HEK293 (cell line): ENCODE measurements around the gene HS3ST6.

Experiments used
- BCL6B ChIP-seq: fragments of 450-650 bp; formaldehyde crosslinking; IDR thresholded peaks from 2 replicates; pipeline ENCODE4 v1.5.1; 2017; ENCODE audit warnings: missing biosample characterization, missing genetic modification characterization
- GLIS1 ChIP-seq: fragments of 450-650 bp; formaldehyde crosslinking; IDR thresholded peaks from 2 replicates; pipeline ENCODE4 v1.5.1; 2016; ENCODE audit warnings: missing biosample characterization, missing genetic modification characterization
- GLIS2 ChIP-seq: fragments of 450-650 bp; formaldehyde crosslinking; IDR thresholded peaks from 2 replicates; pipeline ENCODE4 v1.5.1; 2016; ENCODE audit warnings: missing biosample characterization, missing genetic modification characterization
- HIC1 ChIP-seq: fragments of 450-650 bp; formaldehyde crosslinking; IDR thresholded peaks from 2 replicates; pipeline ENCODE4 v1.5.1; 2016; ENCODE audit warnings: missing biosample characterization, missing genetic modification characterization
- HOXA7 ChIP-seq: sonication (generic); formaldehyde crosslinking; IDR thresholded peaks from 2 replicates; pipeline ENCODE4 v1.8.1; 2022; ENCODE audit warnings: missing genetic modification reagents, borderline replicate concordance
- KLF16 ChIP-seq: fragments of 450-650 bp; formaldehyde crosslinking; IDR thresholded peaks from 2 replicates; pipeline ENCODE4 v1.5.1; 2017; ENCODE audit warnings: missing biosample characterization, missing genetic modification characterization
- KLF8 ChIP-seq: fragments of 450-650 bp; formaldehyde crosslinking; IDR thresholded peaks from 2 replicates; pipeline ENCODE4 v1.5.1; 2016; ENCODE audit warnings: missing biosample characterization, missing genetic modification characterization
- KLF9 ChIP-seq: fragments of 450-650 bp; formaldehyde crosslinking; IDR thresholded peaks from 2 replicates; pipeline ENCODE4 v1.5.1; 2016; ENCODE audit warnings: missing biosample characterization, missing genetic modification characterization, low read depth
- MZF1 ChIP-seq: fragments of 450-650 bp; formaldehyde crosslinking; IDR thresholded peaks from 2 replicates; pipeline ENCODE4 v1.5.1; 2017; ENCODE audit warnings: missing biosample characterization, missing genetic modification characterization, borderline replicate concordance
- SALL2 ChIP-seq: fragments of 450-650 bp; formaldehyde crosslinking; IDR thresholded peaks from 2 replicates; pipeline ENCODE4 v1.5.0; 2017; ENCODE audit warnings: missing biosample characterization, mild to moderate bottlenecking, missing genetic modification characterization, borderline replicate concordance
- SCRT2 ChIP-seq: fragments of 450-650 bp; formaldehyde crosslinking; IDR thresholded peaks from 2 replicates; pipeline ENCODE4 v1.5.1; 2016; ENCODE audit warnings: missing biosample characterization, missing genetic modification characterization
- SP2 ChIP-seq: fragments of 450-650 bp; formaldehyde crosslinking; IDR thresholded peaks from 2 replicates; pipeline ENCODE4 v1.5.1; 2016; ENCODE audit warnings: missing biosample characterization, missing genetic modification characterization
- ZBTB1 ChIP-seq: fragments of 450-650 bp; formaldehyde crosslinking; IDR thresholded peaks from 2 replicates; pipeline ENCODE4 v1.5.1; 2016; ENCODE audit warnings: missing biosample characterization, missing genetic modification characterization
- ZBTB6 ChIP-seq: fragments of 450-650 bp; formaldehyde crosslinking; IDR thresholded peaks from 2 replicates; pipeline ENCODE4 v1.5.1; 2017; ENCODE audit warnings: missing biosample characterization, missing genetic modification characterization
- ZIC2 ChIP-seq: fragments of 450-650 bp; formaldehyde crosslinking; IDR thresholded peaks from 2 replicates; pipeline ENCODE4 v1.5.1; 2016; ENCODE audit warnings: missing biosample characterization, missing genetic modification characterization
- ZNF114 ChIP-seq: fragments of 450-650 bp; formaldehyde crosslinking; IDR thresholded peaks from 2 replicates; pipeline ENCODE4 v1.5.0; 2017; ENCODE audit warnings: missing biosample characterization, missing genetic modification characterization
- ZNF121 ChIP-seq: fragments of 450-650 bp; formaldehyde crosslinking; IDR thresholded peaks from 2 replicates; pipeline ENCODE4 v1.5.1; 2016; ENCODE audit warnings: missing biosample characterization, missing genetic modification characterization
- ZNF16 ChIP-seq: fragments of 450-650 bp; formaldehyde crosslinking; IDR thresholded peaks from 2 replicates; pipeline ENCODE4 v1.5.1; 2016; ENCODE audit warnings: low read depth, missing biosample characterization, missing genetic modification characterization
- ZNF2 ChIP-seq: fragments of 450-650 bp; formaldehyde crosslinking; IDR thresholded peaks from 2 replicates; pipeline ENCODE4 v1.5.1; 2016; ENCODE audit warnings: missing biosample characterization, missing genetic modification characterization
- ZNF23 ChIP-seq: fragments of 450-650 bp; formaldehyde crosslinking; IDR thresholded peaks from 2 replicates; pipeline ENCODE4 v1.5.1; 2016; ENCODE audit warnings: missing biosample characterization, missing genetic modification characterization, borderline replicate concordance
- ZNF341 ChIP-seq: fragments of 450-650 bp; formaldehyde crosslinking; IDR thresholded peaks from 2 replicates; pipeline ENCODE4; 2016; ENCODE audit warnings: low read depth, missing biosample characterization, missing genetic modification characterization
- ZNF362 ChIP-seq: fragments of 450-650 bp; formaldehyde crosslinking; IDR thresholded peaks from 2 replicates; pipeline ENCODE4 v1.5.1; 2016; ENCODE audit warnings: missing biosample characterization, missing genetic modification characterization
- ZNF426 ChIP-seq: fragments of 450-650 bp; formaldehyde crosslinking; IDR thresholded peaks from 2 replicates; pipeline ENCODE4 v1.5.1; 2017; ENCODE audit warnings: missing biosample characterization, missing genetic modification characterization, mild to moderate bottlenecking, inconsistent platforms, moderate library complexity
- ZNF48 ChIP-seq: fragments of 450-650 bp; formaldehyde crosslinking; IDR thresholded peaks from 2 replicates; pipeline ENCODE4 v1.5.1; 2016; ENCODE audit warnings: missing biosample characterization, missing genetic modification characterization
- ZNF501 ChIP-seq: fragments of 450-650 bp; formaldehyde crosslinking; IDR thresholded peaks from 2 replicates; pipeline ENCODE4 v1.5.1; 2016; ENCODE audit warnings: missing biosample characterization, missing genetic modification characterization
- ZNF521 ChIP-seq: fragments of 450-650 bp; formaldehyde crosslinking; IDR thresholded peaks from 2 replicates; pipeline ENCODE4 v1.5.1; 2017; ENCODE audit warnings: missing biosample characterization, mild to moderate bottlenecking, missing genetic modification characterization
- ZNF558 ChIP-seq: fragments of 450-650 bp; formaldehyde crosslinking; IDR thresholded peaks from 2 replicates; pipeline ENCODE4 v1.5.1; 2016; ENCODE audit warnings: missing biosample characterization, missing genetic modification characterization
- ZNF600 ChIP-seq: fragments of 450-650 bp; formaldehyde crosslinking; IDR thresholded peaks from 2 replicates; pipeline ENCODE4 v1.5.1; 2016; ENCODE audit warnings: missing biosample characterization, missing genetic modification characterization
- ZNF658 ChIP-seq: fragments of 450-650 bp; formaldehyde crosslinking; IDR thresholded peaks from 2 replicates; pipeline ENCODE4; 2016; ENCODE audit warnings: missing biosample characterization, missing genetic modification characterization
- ZNF701 ChIP-seq: fragments of 450-650 bp; formaldehyde crosslinking; IDR thresholded peaks from 2 replicates; pipeline ENCODE4 v1.5.1; 2016; ENCODE audit warnings: missing biosample characterization, missing genetic modification characterization
- ZSCAN16 ChIP-seq: fragments of 450-650 bp; formaldehyde crosslinking; IDR thresholded peaks from 2 replicates; pipeline ENCODE4 v1.5.1; 2016; ENCODE audit warnings: missing biosample characterization, missing genetic modification characterization
- ZSCAN18 ChIP-seq: fragments of 450-650 bp; formaldehyde crosslinking; IDR thresholded peaks from 2 replicates; pipeline ENCODE4 v1.5.1; 2016; ENCODE audit warnings: missing biosample characterization, missing genetic modification characterization
- ZSCAN23 ChIP-seq: fragments of 450-650 bp; formaldehyde crosslinking; IDR thresholded peaks from 2 replicates; pipeline ENCODE4 v1.5.1; 2016; ENCODE audit warnings: missing biosample characterization, missing genetic modification characterization

The HS3ST6 gene

GRCh38 chr16:1959269-1960039, 41.2 kb upstream of the HS3ST6 start, which contains the start of gene NDUFB10 (continued):
- TF ChIP-seq HIC1 (tag by site-specific recombination) (no peak), ZNF558 (tag by site-specific recombination) (no peak), SCRT2 (tag by site-specific recombination) (no peak), KLF9 (tag by site-specific recombination) (no peak; the same call in 1 of the 2 replicates), ZIC2 (tag by site-specific recombination) (peak; percentile 55), GLIS2 (tag by site-specific recombination) (peak; percentile 72), ZNF16 (no peak), MZF1 (no peak), ZSCAN23 (tag by site-specific recombination) (no peak), ZNF658 (tag by site-specific recombination) (no peak), ZNF2 (no peak), ZNF48 (tag by site-specific recombination) (no peak), SP2 (tag by site-specific recombination) (no peak; the same call in 1 of the 2 replicates), KLF8 (tag by site-specific recombination) (0 out of 2 replicates have a peak, but pooled peaks have one; percentile 23), ZNF341 (tag by site-specific recombination) (0 out of 2 replicates have a peak, but pooled peaks have one; percentile 11), ZNF521 (tag by site-specific recombination) (no peak), SALL2 (tag by site-specific recombination) (no peak), ZSCAN16 (tag by site-specific recombination) (no peak), ZNF23 (tag by site-specific recombination) (no peak), ZNF362 (no peak), ZSCAN18 (no peak), ZNF701 (tag by site-specific recombination) (no peak), GLIS1 (tag by site-specific recombination) (peak; percentile 30), ZBTB1 (no peak), ZNF426 (tag by site-specific recombination) (no peak), ZNF501 (peak; percentile 52; the same call in 1 of the 2 replicates), ZNF114 (tag by site-specific recombination) (no peak), ZNF121 (tag by site-specific recombination) (no peak), ZBTB6 (tag by site-specific recombination) (peak; percentile 7; the same call in 1 of the 2 replicates), BCL6B (tag by site-specific recombination) (no peak), HOXA7 (CRISPR knock-in tag) (no peak), ZNF600 (0 out of 2 replicates have a peak, but pooled peaks have one; percentile 69), KLF16 (tag by site-specific recombination) (peak; percentile 59; the same call in 1 of the 2 replicates)
